Mesendoderm (in vitro differentiated cells): ENCODE data around the gene STAU1.
"Not testable (repeated sequence)": the region's sequence is repeated elsewhere in the genome, so short reads cannot be mapped to it uniquely, and the experiment has no call there.

Experiments
- DNase-seq: peaks from one replicate; pipeline ENCODE4 v3.0.0; 2013
- H2AK5ac ChIP-seq: 2 replicates; pipeline ENCODE4 v1.6.1; 2013; ENCODE audit warnings: low read length, inconsistent platforms
- H2BK120ac ChIP-seq: 2 replicates; pipeline ENCODE4 v1.6.1; 2013; ENCODE audit warnings: low read depth, mild to moderate bottlenecking, low read length, moderate library complexity, mixed read lengths
- H2BK15ac ChIP-seq: replicated peaks from 2 replicates; pipeline ENCODE4 v1.6.1; 2013; ENCODE audit warnings: low read depth, mild to moderate bottlenecking, moderate library complexity
- H2BK5ac ChIP-seq: 2 replicates; pipeline ENCODE4 v1.6.1; 2013; ENCODE audit warnings: low read length, inconsistent platforms
- H3K18ac ChIP-seq: 2 replicates; pipeline ENCODE4 v1.6.1; 2013; ENCODE audit warnings: mild to moderate bottlenecking, low read length, mixed read lengths
- H3K23ac ChIP-seq: one replicate; pipeline ENCODE4 v1.6.1; 2013; ENCODE audit warnings: low read length
- H3K27ac ChIP-seq: 2 replicates; pipeline ENCODE4 v1.5.1; 2013; ENCODE audit warnings: low read depth, mild to moderate bottlenecking, inconsistent platforms, low read length, moderate library complexity
- H3K27me3 ChIP-seq: 2 replicates; pipeline ENCODE4 v1.6.1; 2013; ENCODE audit warnings: low read length, control low read depth, mild to moderate bottlenecking, inconsistent platforms; ENCODE audit not compliant: insufficient read depth, poor library complexity
- H3K36me3 ChIP-seq: 2 replicates; pipeline ENCODE4 v1.6.1; 2013; ENCODE audit warnings: low read length, inconsistent platforms; ENCODE audit not compliant: control insufficient read depth, insufficient read depth
- H3K4ac ChIP-seq: one replicate; pipeline ENCODE4 v1.6.1; 2013; ENCODE audit warnings: low read depth, mild to moderate bottlenecking, low read length, moderate library complexity
- H3K4me1 ChIP-seq: 2 replicates; pipeline ENCODE4 v1.6.1; 2013; ENCODE audit warnings: low read depth, low read length, inconsistent platforms; ENCODE audit not compliant: control insufficient read depth
- H3K4me2 ChIP-seq: 2 replicates; pipeline ENCODE4 v1.6.1; 2013; ENCODE audit warnings: low read length
- H3K4me3 ChIP-seq: 2 replicates; pipeline ENCODE4 v1.5.1; 2013; ENCODE audit warnings: mild to moderate bottlenecking, low read length
- H3K56ac ChIP-seq: one replicate; pipeline ENCODE4 v1.6.1; 2013; ENCODE audit warnings: low read length
- H3K79me1 ChIP-seq: 2 replicates; pipeline ENCODE4 v1.6.1; 2013; ENCODE audit warnings: low read length, inconsistent platforms
- H3K79me2 ChIP-seq: 2 replicates; pipeline ENCODE4 v1.6.1; 2013; ENCODE audit warnings: mild to moderate bottlenecking, low read length; ENCODE audit not compliant: control insufficient read depth, insufficient read depth
- H3K9ac ChIP-seq: 2 replicates; pipeline ENCODE4 v1.6.1; 2013; ENCODE audit warnings: low read length, inconsistent platforms
- H4K5ac ChIP-seq: one replicate; pipeline ENCODE4 v1.6.1; 2013; ENCODE audit warnings: low read length
- H4K8ac ChIP-seq: one replicate; pipeline ENCODE4 v1.6.1; 2013; ENCODE audit warnings: low read depth, mild to moderate bottlenecking, control low read depth, low read length, moderate library complexity
- WGBS: extraction: QIAGEN DNeasy Blood & Tissue Kit; methylation state at CpG from one replicate; pipeline ENCODE4 v1.1.7; 2013; ENCODE audit warnings: low lambda C conversion rate, missing lambda C conversion rate; ENCODE audit not compliant: insufficient coverage; ENCODE audit errors: extremely low coverage; 5-methylcytosine and 5-hydroxymethylcytosine counted together

Gene STAU1

GRCh38 chr20:49106328-49106727 is 81.8 kb downstream of the STAU1 start:
- no peak overlapping the region for H3K27ac ChIP-seq
- H4K8ac ChIP-seq = no peak overlapping the region
- no peaks in the 10 kb centered on the region for H3K27me3 ChIP-seq
- H3K4me1 ChIP-seq = no peaks in the 10 kb centered on the region
- H2BK15ac ChIP-seq = no peak overlapping the region
- H2AK5ac ChIP-seq = no peak overlapping the region
- H3K4me3 ChIP-seq = no peak overlapping the region
- H2BK120ac ChIP-seq = no peak overlapping the region
- no peak overlapping the region for H3K9ac ChIP-seq
- no peak overlapping the region for H3K4ac ChIP-seq
- H3K36me3 ChIP-seq = peaks cover 11% of the 10 kb centered on the region
- H3K79me2 ChIP-seq = no peaks in the 10 kb centered on the region
- H3K18ac ChIP-seq = no peak overlapping the region
- no peak overlapping the region for H4K5ac ChIP-seq
- H3K56ac ChIP-seq = no peak overlapping the region
- DNase-seq = no peak
- H3K4me2 ChIP-seq = no peak overlapping the region
- H3K23ac ChIP-seq = no peak overlapping the region
- no peak overlapping the region for H2BK5ac ChIP-seq
- no CpG with 5 or more reads among the region's 6 CpGs for WGBS
- H3K79me1 ChIP-seq = no peaks in the 10 kb centered on the region

GRCh38 chr20:49104979-49105547 is 83.1 kb downstream of the STAU1 start:
- not testable (repeated sequence) for H3K27me3 ChIP-seq, DNase-seq, H2AK5ac ChIP-seq, H3K27ac ChIP-seq, H3K18ac ChIP-seq, H3K23ac ChIP-seq, H3K4me3 ChIP-seq, H3K79me2 ChIP-seq, H2BK15ac ChIP-seq, H4K5ac ChIP-seq, H2BK120ac ChIP-seq, H2BK5ac ChIP-seq, H3K79me1 ChIP-seq, H3K4ac ChIP-seq, H3K4me2 ChIP-seq, H3K56ac ChIP-seq, H3K9ac ChIP-seq, H3K4me1 ChIP-seq, H4K8ac ChIP-seq
- H3K36me3 ChIP-seq = peaks cover 13% of the 10 kb centered on the region
- WGBS = no CpG with 5 or more reads among the region's 11 CpGs

- no peak overlapping the region for H3K18ac ChIP-seq
- no peaks in the 10 kb centered on the region for H3K27me3 ChIP-seq
- no peak overlapping the region for H2BK5ac ChIP-seq
- H3K23ac ChIP-seq = no peak overlapping the region
- no peak overlapping the region for H3K9ac ChIP-seq
- peaks cover 13% of the 10 kb centered on the region for H3K36me3 ChIP-seq
- H3K4me3 ChIP-seq = no peak overlapping the region
- H3K79me1 ChIP-seq = peaks cover 3% of the 10 kb centered on the region
- no peak overlapping the region for H3K4me2 ChIP-seq
- H3K79me2 ChIP-seq = no peaks in the 10 kb centered on the region
- H3K27ac ChIP-seq = no peak overlapping the region
- no peak overlapping the region for H4K8ac ChIP-seq
- peak; percentile 23 for DNase-seq
- H3K4me1 ChIP-seq = no peaks in the 10 kb centered on the region
- no CpG with 5 or more reads among the region's 3 CpGs for WGBS
- H4K5ac ChIP-seq = no peak overlapping the region
- no peak overlapping the region for H2AK5ac ChIP-seq
- no peak overlapping the region for H3K4ac ChIP-seq
- no peak overlapping the region for H3K56ac ChIP-seq
- H2BK120ac ChIP-seq = no peak overlapping the region
- H2BK15ac ChIP-seq = no peak overlapping the region
These were observed 83.8 kb downstream of the STAU1 start for GRCh38 chr20:49104365-49104648.

- H3K27me3 ChIP-seq = no peaks in the 10 kb centered on the region
- no peak overlapping the region for H3K4ac ChIP-seq
- no peak overlapping the region for H2BK5ac ChIP-seq
- H3K23ac ChIP-seq = no peak overlapping the region
- no peak overlapping the region for H4K8ac ChIP-seq
- H3K56ac ChIP-seq = no peak overlapping the region
- H3K4me2 ChIP-seq = no peak overlapping the region
- no peak overlapping the region for H3K4me3 ChIP-seq
- H3K4me1 ChIP-seq = no peaks in the 10 kb centered on the region
- H2AK5ac ChIP-seq = no peak overlapping the region
- no peak overlapping the region for H4K5ac ChIP-seq
- H3K27ac ChIP-seq = no peak overlapping the region
- DNase-seq = no peak
- peaks cover 3% of the 10 kb centered on the region for H3K79me1 ChIP-seq
- no peak overlapping the region for H2BK15ac ChIP-seq
- H3K18ac ChIP-seq = no peak overlapping the region
- H3K79me2 ChIP-seq = no peaks in the 10 kb centered on the region
- H3K9ac ChIP-seq = no peak overlapping the region
- H3K36me3 ChIP-seq = peaks cover 13% of the 10 kb centered on the region
- no CpG with 5 or more reads among the region's 7 CpGs for WGBS
- no peak overlapping the region for H2BK120ac ChIP-seq
These were observed 84.3 kb downstream of the STAU1 start for GRCh38 chr20:49103647-49104364.

- Histone ChIP-seq H3K27ac (no peak overlapping the region), H3K23ac (no peak overlapping the region), H3K4ac (no peak overlapping the region), H3K4me1 (no peaks in the 10 kb centered on the region), H4K5ac (no peak overlapping the region), H3K9ac (no peak overlapping the region), H3K79me2 (no peaks in the 10 kb centered on the region), H4K8ac (no peak overlapping the region), H2AK5ac (no peak overlapping the region), H3K79me1 (peaks cover 5% of the 10 kb centered on the region), H3K36me3 (peaks cover 13% of the 10 kb centered on the region), H3K56ac (no peak overlapping the region), H3K27me3 (no peaks in the 10 kb centered on the region), H2BK5ac (no peak overlapping the region), H3K4me2 (no peak overlapping the region), H3K18ac (no peak overlapping the region), H2BK120ac (no peak overlapping the region), H3K4me3 (no peak overlapping the region), H2BK15ac (no peak overlapping the region)
- no CpG with 5 or more reads among the region's 4 CpGs for WGBS
- no peak for DNase-seq
These were observed 85.1 kb downstream of the STAU1 start for GRCh38 chr20:49103019-49103418.

GRCh38 chr20:49100972-49101371 is 87.2 kb downstream of the STAU1 start:
- Histone ChIP-seq H3K4me3 (no peak overlapping the region), H2BK120ac (no peak overlapping the region), H3K4me2 (no peak overlapping the region), H3K79me1 (peaks cover 5% of the 10 kb centered on the region), H2BK15ac (no peak overlapping the region), H3K27me3 (no peaks in the 10 kb centered on the region), H3K9ac (no peak overlapping the region), H3K4me1 (no peaks in the 10 kb centered on the region), H3K56ac (no peak overlapping the region), H4K8ac (no peak overlapping the region), H4K5ac (no peak overlapping the region), H3K36me3 (peaks cover 18% of the 10 kb centered on the region), H2BK5ac (no peak overlapping the region), H3K18ac (no peak overlapping the region), H3K79me2 (no peaks in the 10 kb centered on the region), H3K27ac (no peak overlapping the region), H3K4ac (no peak overlapping the region), H3K23ac (no peak overlapping the region), H2AK5ac (no peak overlapping the region)
- WGBS = no CpG with 5 or more reads among the region's 4 CpGs
- DNase-seq = no peak
